Neural cell (in vitro differentiated cells): Measurements from ENCODE around the gene DIAPH2. TPM values are rescaled to one million over a fixed set of nuclear protein-coding genes. Genes with fewer than 3 reads are reported as not detected.

Experiments used
- H2AFZ ChIP-seq: fragments of 200-600, 300-800 bp; sonication (generic), shearing (Covaris generic); 2 replicates; pipeline ENCODE4 v1.6.0; 2014; ENCODE audit warnings: low read depth, mild to moderate bottlenecking, antibody characterized with exemption, low read length, moderate library complexity
- H3F3A ChIP-seq: fragments of 200-600 bp; shearing (Covaris generic); 2 replicates; pipeline ENCODE4 v1.6.1; 2016; ENCODE audit warnings: mild to moderate bottlenecking, moderate library complexity, mixed read lengths, antibody characterized with exemption, low read length; ENCODE audit not compliant: insufficient read depth, poor library complexity, severe bottlenecking
- H3K27ac ChIP-seq: fragments of 200-600, 300-800 bp; sonication (generic), shearing (Covaris generic); 2 replicates; pipeline ENCODE4 v1.5.1; 2014; ENCODE audit warnings: mild to moderate bottlenecking, low read length, moderate library complexity
- H3K27me3 ChIP-seq: fragments of 300-800, 200-600 bp; sonication (generic), shearing (Covaris generic); 2 replicates; pipeline ENCODE4 v1.6.0; 2014; ENCODE audit warnings: mild to moderate bottlenecking, low read depth, low read length, moderate library complexity; ENCODE audit not compliant: insufficient read depth
- H3K36me3 ChIP-seq: fragments of 300-800, 200-600 bp; sonication (generic), shearing (Covaris generic); 2 replicates; pipeline ENCODE4 v1.5.1; 2014; ENCODE audit warnings: mild to moderate bottlenecking, antibody characterized with exemption, low read length, moderate library complexity; ENCODE audit not compliant: insufficient read depth
- H3K4me2 ChIP-seq: fragments of 300-800, 200-600 bp; sonication (generic), shearing (Covaris generic); 2 replicates; pipeline ENCODE4 v1.6.0; 2014; ENCODE audit warnings: mild to moderate bottlenecking, low read length
- H3K4me3 ChIP-seq: fragments of 300-800, 200-600 bp; sonication (generic), shearing (Covaris generic); 2 replicates; pipeline ENCODE4 v1.5.1; 2014; ENCODE audit warnings: mild to moderate bottlenecking, low read length, moderate library complexity
- H3K79me2 ChIP-seq: fragments of 200-600 bp; shearing (Covaris generic); replicated peaks from 2 replicates; pipeline ENCODE4 v1.6.0; 2014; ENCODE audit warnings: mild to moderate bottlenecking, low read length, moderate library complexity; ENCODE audit not compliant: insufficient read depth
- H3K9ac ChIP-seq: fragments of 300-800, 200-600 bp; sonication (generic), shearing (Covaris generic); 2 replicates; pipeline ENCODE4 v1.6.1; 2016; ENCODE audit warnings: mild to moderate bottlenecking, low read length, mixed read lengths
- H3K9me2 ChIP-seq: fragments of 200-600 bp; shearing (Covaris generic); 2 replicates; pipeline ENCODE4 v1.6.1; 2016; ENCODE audit warnings: mild to moderate bottlenecking, low read length, mixed read lengths; ENCODE audit not compliant: insufficient read depth
- H3K9me3 ChIP-seq: fragments of 200-600, 300-800 bp; sonication (generic), shearing (Covaris generic); 2 replicates; pipeline ENCODE4 v1.6.1; 2016; ENCODE audit warnings: mild to moderate bottlenecking, mixed run types, low read length, moderate library complexity, mixed read lengths
- H4K20me1 ChIP-seq: fragments of 200-600 bp; shearing (Covaris generic); 2 replicates; pipeline ENCODE4 v1.6.1; 2016; ENCODE audit warnings: mild to moderate bottlenecking, mixed run types; ENCODE audit not compliant: insufficient read depth
- EP300 ChIP-seq: fragments of 450-650 bp; conservative IDR thresholded peaks from 2 replicates; pipeline ENCODE4 v1.6.1; 2014; ENCODE audit warnings: antibody characterized with exemption, mild to moderate bottlenecking, moderate library complexity; ENCODE audit not compliant: poor library complexity, severe bottlenecking
- EZH2 ChIP-seq: fragments of 200-600, 300-800 bp; shearing (Covaris generic), sonication (generic); IDR thresholded peaks from 2 replicates; pipeline ENCODE4 v1.6.1; 2014; ENCODE audit warnings: antibody characterized with exemption, low read length, borderline replicate concordance, mild to moderate bottlenecking; ENCODE audit not compliant: insufficient read depth, poor library complexity, severe bottlenecking
- MXI1 ChIP-seq: fragments of 450-650 bp; conservative IDR thresholded peaks from 2 replicates; pipeline ENCODE4 v1.6.1; 2014; ENCODE audit warnings: antibody characterized with exemption, mild to moderate bottlenecking; ENCODE audit not compliant: poor library complexity, severe bottlenecking
- POLR2AphosphoS5 ChIP-seq: IDR thresholded peaks from 2 replicates; pipeline ENCODE4 v1.6.1; 2012
- RAD21 ChIP-seq: fragments of 450-650 bp; conservative IDR thresholded peaks from 2 replicates; pipeline ENCODE4 v1.6.1; 2014; ENCODE audit warnings: antibody characterized with exemption, mild to moderate bottlenecking, moderate library complexity
- SMC3 ChIP-seq: fragments of 450-650 bp; conservative IDR thresholded peaks from 2 replicates; pipeline ENCODE4 v1.6.1; 2014; ENCODE audit warnings: antibody characterized with exemption, mild to moderate bottlenecking, moderate library complexity; ENCODE audit not compliant: poor library complexity
- TAF1 ChIP-seq: IDR thresholded peaks from 2 replicates; pipeline ENCODE4 v1.6.1; 2012; ENCODE audit warnings: low read depth
- polyA plus RNA-seq: library from polyadenylated mRNA; depleted of rRNA; stranded (reverse); fragments of >200 nt; gene quantifications from 2 replicates; pipeline ENCODE4 v1.2.3, GENCODE V29; 2014
- TF ChIP-seq, protein P1 (sequence below): IDR thresholded peaks from 2 replicates; pipeline ENCODE4 v1.6.1; 2012; ENCODE audit warnings: borderline replicate concordance
- TF ChIP-seq, protein P2 (sequence below): fragments of 450-650 bp; IDR thresholded peaks from 2 replicates; pipeline ENCODE4 v1.5.1; 2014; ENCODE audit warnings: antibody characterized with exemption, mild to moderate bottlenecking, moderate library complexity; ENCODE audit not compliant: poor library complexity, severe bottlenecking

Gene DIAPH2
- polyA plus RNA-seq, 1 donor from 2014 or later, result 0.07 TPM

- Histone ChIP-seq H3K4me2 (no peak overlapping the region), H3K9ac (no peak overlapping the region), H3K9me2 (no peaks in the 10 kb centered on the region)
Measured at GRCh38 chrX:97374266-97374665, 689.6 kb downstream of the DIAPH2 start.

GRCh38 chrX:97380200-97380599 lies 695.6 kb downstream of the DIAPH2 start:
- H3K27me3 ChIP-seq, result no peaks in the 10 kb centered on the region
- no peak for TF ChIP-seq MXI1
- H3K4me2 ChIP-seq, result no peak overlapping the region

More at GRCh38 chrX:97374266-97374665, 689.6 kb downstream of the DIAPH2 start:
- Histone ChIP-seq H3F3A (no peaks in the 10 kb centered on the region), H2AFZ (no peak overlapping the region), H3K4me3 (no peak overlapping the region), H3K9me3 (no peaks in the 10 kb centered on the region), H3K79me2 (no peaks in the 10 kb centered on the region), H4K20me1 (no peaks in the 10 kb centered on the region), H3K36me3 (no peaks in the 10 kb centered on the region), H3K27me3 (no peaks in the 10 kb centered on the region), H3K27ac (no peak overlapping the region)
- TF ChIP-seq, protein P1, sequence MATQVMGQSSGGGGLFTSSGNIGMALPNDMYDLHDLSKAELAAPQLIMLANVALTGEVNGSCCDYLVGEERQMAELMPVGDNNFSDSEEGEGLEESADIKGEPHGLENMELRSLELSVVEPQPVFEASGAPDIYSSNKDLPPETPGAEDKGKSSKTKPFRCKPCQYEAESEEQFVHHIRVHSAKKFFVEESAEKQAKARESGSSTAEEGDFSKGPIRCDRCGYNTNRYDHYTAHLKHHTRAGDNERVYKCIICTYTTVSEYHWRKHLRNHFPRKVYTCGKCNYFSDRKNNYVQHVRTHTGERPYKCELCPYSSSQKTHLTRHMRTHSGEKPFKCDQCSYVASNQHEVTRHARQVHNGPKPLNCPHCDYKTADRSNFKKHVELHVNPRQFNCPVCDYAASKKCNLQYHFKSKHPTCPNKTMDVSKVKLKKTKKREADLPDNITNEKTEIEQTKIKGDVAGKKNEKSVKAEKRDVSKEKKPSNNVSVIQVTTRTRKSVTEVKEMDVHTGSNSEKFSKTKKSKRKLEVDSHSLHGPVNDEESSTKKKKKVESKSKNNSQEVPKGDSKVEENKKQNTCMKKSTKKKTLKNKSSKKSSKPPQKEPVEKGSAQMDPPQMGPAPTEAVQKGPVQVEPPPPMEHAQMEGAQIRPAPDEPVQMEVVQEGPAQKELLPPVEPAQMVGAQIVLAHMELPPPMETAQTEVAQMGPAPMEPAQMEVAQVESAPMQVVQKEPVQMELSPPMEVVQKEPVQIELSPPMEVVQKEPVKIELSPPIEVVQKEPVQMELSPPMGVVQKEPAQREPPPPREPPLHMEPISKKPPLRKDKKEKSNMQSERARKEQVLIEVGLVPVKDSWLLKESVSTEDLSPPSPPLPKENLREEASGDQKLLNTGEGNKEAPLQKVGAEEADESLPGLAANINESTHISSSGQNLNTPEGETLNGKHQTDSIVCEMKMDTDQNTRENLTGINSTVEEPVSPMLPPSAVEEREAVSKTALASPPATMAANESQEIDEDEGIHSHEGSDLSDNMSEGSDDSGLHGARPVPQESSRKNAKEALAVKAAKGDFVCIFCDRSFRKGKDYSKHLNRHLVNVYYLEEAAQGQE, result no peak

GRCh38 chrX:97384685-97385084 lies 700.0 kb downstream of the DIAPH2 start:
- H3K9me3 ChIP-seq, result no peaks in the 10 kb centered on the region
- H3F3A ChIP-seq, result no peaks in the 10 kb centered on the region
- no peaks in the 10 kb centered on the region for H3K9me2 ChIP-seq
- no peak overlapping the region for H3K4me3 ChIP-seq
- no peaks in the 10 kb centered on the region for H3K36me3 ChIP-seq
- no peaks in the 10 kb centered on the region for H4K20me1 ChIP-seq
- H3K27ac ChIP-seq, result no peak overlapping the region
- H3K27me3 ChIP-seq, result no peaks in the 10 kb centered on the region
- H3K4me2 ChIP-seq, result no peak overlapping the region
- TF ChIP-seq RAD21 (no peak), EP300 (no peak), EZH2 (no peak), MXI1 (no peak), POLR2AphosphoS5 (no peak), TAF1 (no peak), SMC3 (no peak)
- TF ChIP-seq, protein P2, sequence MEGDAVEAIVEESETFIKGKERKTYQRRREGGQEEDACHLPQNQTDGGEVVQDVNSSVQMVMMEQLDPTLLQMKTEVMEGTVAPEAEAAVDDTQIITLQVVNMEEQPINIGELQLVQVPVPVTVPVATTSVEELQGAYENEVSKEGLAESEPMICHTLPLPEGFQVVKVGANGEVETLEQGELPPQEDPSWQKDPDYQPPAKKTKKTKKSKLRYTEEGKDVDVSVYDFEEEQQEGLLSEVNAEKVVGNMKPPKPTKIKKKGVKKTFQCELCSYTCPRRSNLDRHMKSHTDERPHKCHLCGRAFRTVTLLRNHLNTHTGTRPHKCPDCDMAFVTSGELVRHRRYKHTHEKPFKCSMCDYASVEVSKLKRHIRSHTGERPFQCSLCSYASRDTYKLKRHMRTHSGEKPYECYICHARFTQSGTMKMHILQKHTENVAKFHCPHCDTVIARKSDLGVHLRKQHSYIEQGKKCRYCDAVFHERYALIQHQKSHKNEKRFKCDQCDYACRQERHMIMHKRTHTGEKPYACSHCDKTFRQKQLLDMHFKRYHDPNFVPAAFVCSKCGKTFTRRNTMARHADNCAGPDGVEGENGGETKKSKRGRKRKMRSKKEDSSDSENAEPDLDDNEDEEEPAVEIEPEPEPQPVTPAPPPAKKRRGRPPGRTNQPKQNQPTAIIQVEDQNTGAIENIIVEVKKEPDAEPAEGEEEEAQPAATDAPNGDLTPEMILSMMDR, result no peak
- TF ChIP-seq, protein P1, result no peak
- no peak overlapping the region for H3K9ac ChIP-seq
- H3K79me2 ChIP-seq, result no peaks in the 10 kb centered on the region
- H2AFZ ChIP-seq, result no peak overlapping the region

More at GRCh38 chrX:97380200-97380599, 695.6 kb downstream of the DIAPH2 start:
- no peaks in the 10 kb centered on the region for H3F3A ChIP-seq
- H3K36me3 ChIP-seq, result no peaks in the 10 kb centered on the region
- H3K9ac ChIP-seq, result no peak overlapping the region
- H3K4me3 ChIP-seq, result no peak overlapping the region
- no peaks in the 10 kb centered on the region for H3K79me2 ChIP-seq
- no peaks in the 10 kb centered on the region for H4K20me1 ChIP-seq
- H2AFZ ChIP-seq, result no peak overlapping the region
- H3K9me2 ChIP-seq, result no peaks in the 10 kb centered on the region
- no peaks in the 10 kb centered on the region for H3K9me3 ChIP-seq
- H3K27ac ChIP-seq, result no peak overlapping the region
